VCaP (cell line): Measurements from ENCODE around the gene OSTF1.

ENCODE experiments used
- H3K27ac ChIP-seq: fragments of 450-650 bp; 2 replicates; pipeline ENCODE4 v1.5.1; 2017
- TF ChIP-seq, protein P1 (sequence below): fragments of 450-650 bp; conservative IDR thresholded peaks from 2 replicates; pipeline ENCODE4 v1.5.1; 2017; ENCODE audit warnings: mild to moderate bottlenecking, moderate library complexity

Gene OSTF1

DNA sequence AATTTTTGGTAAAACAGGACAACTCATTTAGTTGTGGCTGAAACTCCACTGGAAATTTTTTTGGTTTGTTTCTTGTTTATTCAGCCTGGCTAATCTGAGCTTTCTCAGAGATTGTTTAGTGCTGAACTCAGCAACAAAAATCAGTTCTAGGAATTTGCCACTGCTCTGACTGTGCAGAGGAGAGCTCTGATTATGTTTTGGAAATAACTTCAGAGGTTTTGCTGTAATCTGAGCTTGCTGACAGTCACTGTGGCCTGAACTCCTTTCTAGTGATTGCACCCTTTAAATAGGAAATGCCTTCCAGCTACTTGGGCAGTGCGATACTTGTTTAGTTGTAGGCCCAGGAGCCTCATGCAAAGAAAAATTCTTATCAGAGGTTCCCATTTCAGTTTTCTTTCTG lies 60.2 kb downstream of the OSTF1 start:
- TF ChIP-seq, protein P1, sequence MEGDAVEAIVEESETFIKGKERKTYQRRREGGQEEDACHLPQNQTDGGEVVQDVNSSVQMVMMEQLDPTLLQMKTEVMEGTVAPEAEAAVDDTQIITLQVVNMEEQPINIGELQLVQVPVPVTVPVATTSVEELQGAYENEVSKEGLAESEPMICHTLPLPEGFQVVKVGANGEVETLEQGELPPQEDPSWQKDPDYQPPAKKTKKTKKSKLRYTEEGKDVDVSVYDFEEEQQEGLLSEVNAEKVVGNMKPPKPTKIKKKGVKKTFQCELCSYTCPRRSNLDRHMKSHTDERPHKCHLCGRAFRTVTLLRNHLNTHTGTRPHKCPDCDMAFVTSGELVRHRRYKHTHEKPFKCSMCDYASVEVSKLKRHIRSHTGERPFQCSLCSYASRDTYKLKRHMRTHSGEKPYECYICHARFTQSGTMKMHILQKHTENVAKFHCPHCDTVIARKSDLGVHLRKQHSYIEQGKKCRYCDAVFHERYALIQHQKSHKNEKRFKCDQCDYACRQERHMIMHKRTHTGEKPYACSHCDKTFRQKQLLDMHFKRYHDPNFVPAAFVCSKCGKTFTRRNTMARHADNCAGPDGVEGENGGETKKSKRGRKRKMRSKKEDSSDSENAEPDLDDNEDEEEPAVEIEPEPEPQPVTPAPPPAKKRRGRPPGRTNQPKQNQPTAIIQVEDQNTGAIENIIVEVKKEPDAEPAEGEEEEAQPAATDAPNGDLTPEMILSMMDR = no peak

DNA sequence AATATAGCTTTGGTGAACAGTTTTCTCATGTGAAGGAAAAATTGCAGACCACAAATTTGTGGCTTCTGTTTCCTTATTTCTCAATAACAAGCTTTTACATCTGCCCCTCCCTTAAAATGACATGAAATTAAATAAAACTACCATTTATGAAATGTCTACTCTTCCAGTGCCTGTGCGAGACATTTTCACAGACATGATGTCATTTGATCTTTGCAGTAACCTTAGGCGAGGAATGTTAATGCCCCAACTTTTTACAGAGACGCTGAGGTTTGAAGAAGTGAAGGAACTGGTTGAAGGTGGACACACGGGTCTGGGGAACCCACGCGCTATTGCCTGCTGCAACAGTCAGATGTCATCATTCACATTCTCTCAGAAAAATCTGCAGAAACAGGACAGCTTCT lies 61.5 kb downstream of the OSTF1 start:
- TF ChIP-seq, protein P1 = no peak
- H3K27ac ChIP-seq = no peak overlapping the region

More for the DNA sequence above, 60.2 kb downstream of the OSTF1 start:
- H3K27ac ChIP-seq = no peak overlapping the region

DNA sequence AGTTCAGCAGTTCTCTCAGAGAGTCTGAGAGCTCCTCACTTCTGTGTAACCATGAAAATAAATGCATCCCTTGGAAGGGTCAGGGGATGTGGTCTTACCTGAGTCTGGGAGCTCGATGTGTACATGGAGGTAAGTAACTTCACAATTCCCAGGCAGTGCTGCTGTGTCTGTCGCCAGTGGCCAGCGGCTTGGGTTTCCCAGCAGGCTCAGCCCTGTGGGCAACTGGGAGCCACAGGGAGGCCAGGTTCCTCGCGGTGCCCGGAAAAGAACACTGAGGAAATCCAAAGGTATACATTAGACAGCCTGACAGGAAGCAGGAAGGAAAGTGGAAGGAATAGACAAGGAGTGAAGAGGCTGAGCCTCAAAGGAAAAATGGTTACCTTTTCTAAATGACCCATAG lies 62.2 kb downstream of the OSTF1 start:
- TF ChIP-seq, protein P1 = no peak
- H3K27ac ChIP-seq = no peak overlapping the region

DNA sequence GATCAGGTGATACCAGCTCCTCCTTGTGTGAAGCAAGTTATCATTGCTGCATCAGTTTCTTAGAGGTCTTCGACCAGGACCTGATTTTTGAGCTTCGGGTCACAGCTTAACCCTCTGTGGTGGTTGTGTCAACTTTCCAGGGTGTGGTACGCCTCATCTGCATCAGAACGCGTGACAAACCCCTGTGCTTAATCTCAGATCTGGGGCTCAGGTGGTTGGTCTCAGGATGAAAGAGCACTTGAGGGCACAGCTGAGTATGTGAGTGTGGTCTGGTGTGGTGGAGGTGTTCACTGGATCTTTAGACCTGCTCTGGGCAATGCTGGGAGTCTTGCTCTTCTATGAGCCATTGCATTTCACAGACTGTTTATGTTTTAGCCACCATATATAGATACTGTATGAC lies 64.1 kb downstream of the OSTF1 start:
- TF ChIP-seq, protein P1 = no peak

DNA sequence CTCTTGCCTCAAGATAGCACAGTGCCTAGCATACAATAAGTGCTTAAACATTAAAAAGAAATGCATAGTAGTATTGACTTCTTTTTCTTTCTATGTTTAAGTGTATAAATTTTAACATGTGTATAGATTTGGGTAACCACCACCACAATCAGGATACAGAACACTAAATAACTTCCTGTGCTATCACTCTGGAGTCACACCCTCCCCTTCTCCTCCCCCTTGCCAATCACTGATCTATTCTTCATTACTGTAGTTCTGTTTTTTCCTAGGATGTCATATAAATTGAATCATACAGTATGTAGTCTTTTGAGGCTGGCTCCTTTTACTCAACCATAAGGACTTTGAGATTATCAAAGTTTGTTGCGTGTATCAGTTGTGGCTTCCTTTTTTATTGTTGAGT lies 68.5 kb downstream of the OSTF1 start:
- TF ChIP-seq, protein P1 = no peak
- no peak overlapping the region for H3K27ac ChIP-seq

More for the DNA sequence above, 64.1 kb downstream of the OSTF1 start:
- no peak overlapping the region for H3K27ac ChIP-seq

DNA sequence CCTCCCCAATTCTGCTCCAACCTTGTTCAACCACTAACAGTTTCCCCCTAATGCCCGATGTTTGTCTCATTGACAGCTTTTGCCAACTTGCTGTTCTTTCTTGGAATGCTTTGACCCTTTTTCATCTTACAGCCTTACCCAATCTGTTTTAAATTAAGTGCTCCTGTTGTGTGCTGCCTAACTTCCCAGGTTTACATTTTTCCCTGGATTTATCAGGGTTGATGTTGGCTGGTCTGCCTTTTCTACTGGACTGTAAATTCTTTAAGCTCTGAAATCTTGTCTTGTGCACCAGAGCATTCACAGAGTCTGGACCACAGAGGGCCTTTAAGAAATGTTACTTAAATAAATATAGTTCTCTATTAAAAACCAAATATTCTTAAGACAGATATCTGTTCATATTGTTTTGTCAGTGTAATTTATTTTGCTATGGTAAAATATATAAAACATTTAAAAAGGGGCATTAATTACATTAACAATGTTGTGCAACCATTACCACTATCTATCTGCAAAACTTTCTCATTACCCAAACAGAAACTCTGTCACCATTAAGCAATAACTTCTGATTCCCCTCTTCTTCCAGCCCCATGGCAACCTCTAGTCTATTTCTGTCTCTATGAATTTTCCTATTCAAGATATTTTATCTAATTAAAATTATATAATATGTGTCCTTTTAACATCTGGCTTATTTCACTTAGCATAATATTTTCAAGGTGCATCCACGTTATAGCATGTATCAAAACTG lies 73.0 kb downstream of the OSTF1 start:
- TF ChIP-seq, protein P1 = no peak
- H3K27ac ChIP-seq = no peak overlapping the region

DNA sequence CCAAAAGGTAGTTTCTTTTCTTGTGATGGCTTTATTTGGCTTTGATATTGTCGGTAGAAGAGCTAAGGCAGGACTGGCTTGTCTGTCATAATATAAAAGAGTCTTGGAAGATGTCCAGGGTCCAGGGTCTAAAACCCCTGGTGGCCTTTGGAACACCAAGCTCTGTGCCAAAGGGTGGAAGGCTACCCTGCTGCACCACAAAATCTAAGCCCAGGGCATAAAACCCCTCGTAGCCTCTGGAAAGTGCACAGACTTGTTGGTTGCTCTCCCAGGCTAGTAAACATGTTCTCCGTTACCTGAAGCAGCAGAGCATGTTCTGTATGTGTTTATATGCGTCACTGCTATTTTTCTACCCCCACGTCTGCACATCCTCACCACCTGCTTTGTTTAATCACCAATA lies 75.5 kb downstream of the OSTF1 start:
- no peak overlapping the region for H3K27ac ChIP-seq
- TF ChIP-seq, protein P1 = no peak
